ENCODE data around the gene RMND5A.

The RMND5A gene

GRCh38 chr2:86782748-86783147 lies 62.7 kb downstream of the RMND5A start:
- ChIA-PET CTCF (interaction anchor here (1.2 kb wide), 1 partner anchor 9 kb away, joined by 3 read pairs; no protein-coding TSS in a partner anchor), POLR2A (no interaction called here)
- TF ChIP-seq ZSCAN5A (tag by site-specific recombination; IDR thresholded peaks at IDR 0.05): no peak
- no peak for TF ChIP-seq ZFHX2 (tag by site-specific recombination; conservative IDR thresholded peaks at IDR 0.05)
- TF ChIP-seq ZNF623 (tag by site-specific recombination; IDR thresholded peaks at IDR 0.05): no peak
- no peak for TF ChIP-seq KLF7 (tag by site-specific recombination; IDR thresholded peaks at IDR 0.05; ENCODE audit: borderline replicate concordance)
- no peak for TF ChIP-seq ZBTB10 (tag by site-specific recombination; IDR thresholded peaks at IDR 0.05)
- Histone ChIP-seq H3K4me1 (ENCODE audit: control insufficient read depth, insufficient read depth, low read length) (no peaks in the 10 kb centered on the region), H3K4me3 (ENCODE audit: low read depth, low read length) (no peak overlapping the region), H3K36me3 (ENCODE audit: control insufficient read depth in 2 of 2, insufficient read depth in 1 of 2, low read length in 2 of 2) (no peaks in the 10 kb centered on the region), H3K9me3 (ENCODE audit: control insufficient read depth, insufficient read depth, low read depth, low read length) (no peaks in the 10 kb centered on the region), H3K27ac (ENCODE audit: extremely low read depth, low read depth, low read length) (no peak overlapping the region)

GRCh38 chr2:86783615-86784339 lies 63.7 kb downstream of the RMND5A start:
- TF ChIP-seq ZNF629 (tag by site-specific recombination; IDR thresholded peaks at IDR 0.05) (peak; percentile 48), FEZF1 (tag by site-specific recombination; IDR thresholded peaks at IDR 0.05) (0 out of 2 replicates have a peak, but pooled peaks have one; percentile 24), PRDM1 (tag by site-specific recombination; IDR thresholded peaks at IDR 0.05) (peak; percentile 75), SCRT1 (tag by site-specific recombination; IDR thresholded peaks at IDR 0.05; ENCODE audit: borderline replicate concordance) (no peak), ZBTB21 (tag by site-specific recombination; IDR thresholded peaks at IDR 0.05) (peak; percentile 71), SALL2 (tag by site-specific recombination; IDR thresholded peaks at IDR 0.05; ENCODE audit: borderline replicate concordance) (no peak), ATF2 (tag by site-specific recombination; IDR thresholded peaks at IDR 0.05; ENCODE audit: low read depth) (peak; percentile 77)
- Histone ChIP-seq H3K27ac (ENCODE audit: extremely low read depth, low read depth, low read length) (no peak overlapping the region), H3K4me1 (ENCODE audit: control insufficient read depth, insufficient read depth, low read length) (no peaks in the 10 kb centered on the region), H3K36me3 (ENCODE audit: control insufficient read depth in 2 of 2, insufficient read depth in 1 of 2, low read length in 2 of 2) (no peaks in the 10 kb centered on the region), H3K4me3 (ENCODE audit: low read depth, low read length) (no peak overlapping the region), H3K9me3 (ENCODE audit: control insufficient read depth, insufficient read depth, low read depth, low read length) (no peaks in the 10 kb centered on the region)
- ChIA-PET POLR2A (no interaction called here), CTCF (interaction anchor here (1.1 to 1.2 kb wide), 2 partner anchors 8 to 19 kb away, joined by 3 read pairs; no protein-coding TSS in a partner anchor)

GRCh38 chr2:86785456-86785855 lies 65.4 kb downstream of the RMND5A start:
- ChIA-PET CTCF (no interaction called here), POLR2A (no interaction called here)
- Histone ChIP-seq H3K4me3 (ENCODE audit: low read depth, low read length) (no peak overlapping the region), H3K36me3 (ENCODE audit: control insufficient read depth in 2 of 2, insufficient read depth in 1 of 2, low read length in 2 of 2) (no peaks in the 10 kb centered on the region), H3K4me1 (ENCODE audit: control insufficient read depth, insufficient read depth, low read length) (no peaks in the 10 kb centered on the region), H3K27ac (ENCODE audit: extremely low read depth, low read depth, low read length) (no peak overlapping the region), H3K9me3 (ENCODE audit: control insufficient read depth, insufficient read depth, low read depth, low read length) (no peaks in the 10 kb centered on the region)
- TF ChIP-seq ZNF292 (tag by site-specific recombination; IDR thresholded peaks at IDR 0.05; ENCODE audit: borderline replicate concordance, low read depth): no peak
